GM10248 (cell line): ENCODE measurements around the gene TRAK2.

Source experiments
- CTCF ChIA-PET: fragments of 300-600 bp; sonication (Branson Sonifier 250); formaldehyde crosslinking; extraction: SDS; loops from one replicate; lab custom pipeline; 2021; ENCODE audit warnings: antibody characterized with exemption; lab: Yijun Ruan, JAX
- POLR2A ChIA-PET: fragments of 350-650 bp; sonication (Branson Sonifier 250); formaldehyde crosslinking; extraction: SDS; loops from one replicate; lab custom pipeline; 2020; ENCODE audit warnings: antibody characterized with exemption; lab: Yijun Ruan, JAX
- DNase-seq: peaks from one replicate; pipeline ENCODE4 v3.0.0; 2012; ENCODE audit errors: extremely low spot score
- TF ChIP-seq, protein P1 (sequence below): IDR thresholded peaks from 2 replicates; pipeline ENCODE4 v1.5.1; 2012; ENCODE audit warnings: mild to moderate bottlenecking, low read depth; ENCODE audit errors: extremely low read depth, missing control alignments, control extremely low read depth

The TRAK2 gene

GRCh38 chr2:201465524-201465971 is 14.3 kb upstream of the TRAK2 start:
- CTCF ChIA-PET: interaction anchor here (1.3 kb wide), 1 partner anchor 14 kb away, joined by 4 read pairs; the partner anchor contains the start of genes STRADB and TRAK2
- no peak for DNase-seq
- POLR2A ChIA-PET: no interaction called here
- TF ChIP-seq, protein P1, sequence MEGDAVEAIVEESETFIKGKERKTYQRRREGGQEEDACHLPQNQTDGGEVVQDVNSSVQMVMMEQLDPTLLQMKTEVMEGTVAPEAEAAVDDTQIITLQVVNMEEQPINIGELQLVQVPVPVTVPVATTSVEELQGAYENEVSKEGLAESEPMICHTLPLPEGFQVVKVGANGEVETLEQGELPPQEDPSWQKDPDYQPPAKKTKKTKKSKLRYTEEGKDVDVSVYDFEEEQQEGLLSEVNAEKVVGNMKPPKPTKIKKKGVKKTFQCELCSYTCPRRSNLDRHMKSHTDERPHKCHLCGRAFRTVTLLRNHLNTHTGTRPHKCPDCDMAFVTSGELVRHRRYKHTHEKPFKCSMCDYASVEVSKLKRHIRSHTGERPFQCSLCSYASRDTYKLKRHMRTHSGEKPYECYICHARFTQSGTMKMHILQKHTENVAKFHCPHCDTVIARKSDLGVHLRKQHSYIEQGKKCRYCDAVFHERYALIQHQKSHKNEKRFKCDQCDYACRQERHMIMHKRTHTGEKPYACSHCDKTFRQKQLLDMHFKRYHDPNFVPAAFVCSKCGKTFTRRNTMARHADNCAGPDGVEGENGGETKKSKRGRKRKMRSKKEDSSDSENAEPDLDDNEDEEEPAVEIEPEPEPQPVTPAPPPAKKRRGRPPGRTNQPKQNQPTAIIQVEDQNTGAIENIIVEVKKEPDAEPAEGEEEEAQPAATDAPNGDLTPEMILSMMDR: no peak

- CTCF ChIA-PET: interaction anchor here (1.3 kb wide), 1 partner anchor 13 kb away, joined by 4 read pairs; the partner anchor contains the start of genes STRADB and TRAK2
- no peak for DNase-seq
- POLR2A ChIA-PET: no interaction called here
- TF ChIP-seq, protein P1: no peak
Measured at GRCh38 chr2:201464547-201464946, 13.3 kb upstream of the TRAK2 start.

DNA sequence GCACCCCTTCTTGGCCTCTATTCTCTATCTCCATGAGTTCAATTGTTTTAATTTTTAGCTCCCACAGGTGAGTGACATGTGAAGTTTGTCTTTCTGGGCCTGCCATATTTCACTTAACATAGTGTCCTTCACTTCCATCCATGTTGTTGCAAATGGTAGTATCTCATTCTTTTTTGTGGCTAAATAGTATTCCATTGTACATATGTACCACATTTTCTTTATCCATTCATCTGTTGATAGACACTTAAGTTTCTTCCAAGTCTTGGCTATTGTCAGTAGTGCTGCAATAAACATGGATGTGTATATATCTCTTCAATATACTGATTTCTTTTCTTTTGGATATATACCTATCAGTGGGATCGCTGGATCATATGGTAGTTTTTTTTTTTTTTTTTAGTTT is 9.3 kb upstream of the TRAK2 start:
- TF ChIP-seq, protein P1: no peak
- ChIA-PET POLR2A (no interaction called here), CTCF (interaction anchor here (1.3 kb wide), 2 partner anchors 8 to 228 kb away, joined by 4 to 6 read pairs; no protein-coding TSS in a partner anchor)
- DNase-seq: no peak

DNA sequence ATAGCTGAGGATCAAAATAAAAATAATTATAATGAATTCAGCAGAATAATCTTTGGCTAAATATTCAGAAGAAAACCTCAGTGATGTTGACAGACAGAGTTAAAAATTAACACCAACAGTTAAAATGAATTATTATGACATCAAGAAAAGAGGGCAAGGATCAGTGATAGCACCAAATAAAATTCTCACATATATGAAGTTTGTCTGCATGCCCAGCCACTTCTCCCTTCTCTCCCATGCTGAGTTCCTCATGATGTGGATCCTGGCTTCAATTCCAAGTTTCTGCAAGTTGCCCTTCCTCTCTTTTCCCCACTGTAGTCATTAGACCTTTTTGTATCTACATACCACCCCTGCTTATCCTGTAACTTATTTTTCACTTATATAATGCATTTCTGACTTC is 7.1 kb upstream of the TRAK2 start:
- DNase-seq: no peak
- TF ChIP-seq, protein P1: no peak
- CTCF ChIA-PET: interaction anchor here (1.2 kb wide), 1 partner anchor 222 kb away, joined by 3 read pairs; no protein-coding TSS in a partner anchor
- POLR2A ChIA-PET: no interaction called here

DNA sequence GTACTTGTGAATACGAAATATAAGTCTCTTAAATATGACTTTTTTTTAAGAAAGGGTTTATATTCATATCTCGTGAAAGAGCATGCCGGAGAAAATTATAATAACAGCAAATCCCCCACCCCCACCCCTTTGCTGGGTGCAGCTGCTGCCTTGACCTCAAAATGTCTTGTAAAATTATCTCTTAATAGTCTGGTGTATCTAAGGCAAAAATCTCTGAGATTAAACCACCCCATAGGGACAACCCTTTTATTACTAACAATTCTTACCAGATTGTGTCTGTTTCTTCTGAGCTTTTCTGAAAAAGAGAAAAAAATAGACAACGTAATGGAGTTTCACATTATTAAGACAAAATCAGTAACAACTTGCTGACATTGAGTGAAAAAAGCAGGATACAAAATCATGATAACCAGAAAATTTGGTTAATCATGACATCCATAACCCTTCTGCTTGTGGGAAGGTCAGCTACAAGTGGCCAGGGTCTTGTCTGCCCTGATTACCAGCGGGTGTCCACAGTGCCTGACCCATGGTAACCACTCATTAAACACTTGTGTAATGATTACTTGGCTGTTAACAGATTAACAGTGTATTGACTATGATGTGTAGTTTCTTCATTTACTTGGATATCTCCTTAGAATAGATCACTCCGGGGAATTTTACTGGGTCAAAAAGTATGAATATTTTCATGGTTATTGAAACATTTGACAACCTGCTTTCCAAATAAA is 1.8 kb upstream of the TRAK2 start:
- CTCF ChIA-PET: interaction anchor here (1.0 to 3.5 kb wide), 3 partner anchors 8 to 220 kb away, joined by 3 to 23 read pairs (median 6); no protein-coding TSS in a partner anchor

DNA sequence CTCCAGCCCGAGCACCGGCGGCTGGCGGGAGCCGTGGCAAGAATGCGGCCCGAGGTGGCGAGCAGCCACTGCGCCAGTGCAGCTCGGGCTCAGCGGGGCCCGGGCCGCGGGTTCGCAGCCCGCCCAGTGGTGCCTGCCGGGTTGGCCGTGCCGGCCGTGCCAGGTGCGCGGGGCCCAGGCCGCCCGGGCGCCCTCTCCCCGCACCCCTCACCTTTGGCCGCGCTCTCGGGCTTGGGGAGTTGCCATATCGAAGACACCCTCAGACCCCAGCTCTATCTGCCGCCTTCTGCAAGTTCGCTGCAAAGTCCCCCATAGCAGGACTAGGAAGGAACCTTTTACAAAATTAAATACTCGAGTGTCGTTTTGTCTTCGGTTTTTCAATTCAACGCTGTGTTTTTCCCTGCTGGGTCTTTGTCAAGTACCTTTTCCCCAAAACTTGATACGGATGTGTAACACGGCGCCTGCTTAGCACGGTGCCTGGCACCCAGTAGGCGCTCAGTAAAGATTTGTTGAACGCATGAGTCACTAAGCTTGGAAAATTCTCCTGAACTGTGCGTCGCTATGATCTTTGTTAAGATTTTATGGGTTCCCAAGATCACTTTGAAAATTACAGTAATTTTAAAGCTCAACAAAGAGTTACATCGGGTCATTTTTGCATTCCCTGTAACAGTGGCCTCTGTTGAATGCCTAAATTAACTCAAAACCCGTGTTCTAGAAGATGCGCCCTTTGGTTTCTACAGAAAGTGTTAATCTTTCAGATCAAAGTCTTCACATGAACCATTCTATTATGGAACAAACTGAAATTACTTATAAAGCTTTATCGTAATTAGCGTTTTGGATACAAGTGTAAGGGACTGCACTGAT is 1.0 kb upstream of the TRAK2 start:
- ChIA-PET CTCF (interaction anchor here (1.0 to 3.5 kb wide), 4 partner anchors 9 to 219 kb away, joined by 3 to 23 read pairs (median 6); no protein-coding TSS in a partner anchor), POLR2A (interaction anchor here (1.0 kb wide), 1 partner anchor 219 kb away, joined by 3 read pairs; no protein-coding TSS in a partner anchor)
- no peak for DNase-seq
- TF ChIP-seq, protein P1: no peak

More for the DNA sequence above, 1.8 kb upstream of the TRAK2 start:
- TF ChIP-seq, protein P1: no peak
- POLR2A ChIA-PET: no interaction called here
- no peak for DNase-seq
